ENCODE results near the gene ACTRT2. TPM values are rescaled to one million over a fixed set of nuclear protein-coding genes. Genes with fewer than 3 reads are reported as not detected.

Gene ACTRT2
- total RNA-seq, 1 donor from 2014 or later, result not detected

- intact Hi-C loops (cut with micrococcal nuclease), result no loop called here
- no peaks in the 10 kb centered on the region for H3K36me3 ChIP-seq
- peaks cover 71% of the 10 kb centered on the region for H3K27me3 ChIP-seq (ENCODE audit: low read depth)
- peaks cover 26% of the 10 kb centered on the region for H3K9me3 ChIP-seq (replicated peaks)
- no peak for DNase-seq
- TF ChIP-seq CTCF (IDR thresholded peaks at IDR 0.05; ENCODE audit: borderline replicate concordance), result no peak
- H3K4me1 ChIP-seq, result no peaks in the 10 kb centered on the region
- H3K27ac ChIP-seq (replicated peaks), result no peak overlapping the region
- H3K4me3 ChIP-seq, result no peak overlapping the region
Measured at GRCh38 chr1:3007298-3008147, 13.7 kb upstream of the ACTRT2 start.

- Histone ChIP-seq H3K4me3 (no peak overlapping the region), H3K27ac (replicated peaks) (no peak overlapping the region), H3K4me1 (no peaks in the 10 kb centered on the region), H3K27me3 (ENCODE audit: low read depth) (peaks cover 71% of the 10 kb centered on the region), H3K36me3 (no peaks in the 10 kb centered on the region), H3K9me3 (replicated peaks) (peaks cover 26% of the 10 kb centered on the region)
- no peak for TF ChIP-seq CTCF (IDR thresholded peaks at IDR 0.05; ENCODE audit: borderline replicate concordance)
- peak; percentile 5 for DNase-seq
- intact Hi-C loops (cut with micrococcal nuclease), result no loop called here
Measured at GRCh38 chr1:3009021-3009420, 12.2 kb upstream of the ACTRT2 start.

- Histone ChIP-seq H3K4me1 (no peaks in the 10 kb centered on the region), H3K36me3 (no peaks in the 10 kb centered on the region), H3K27ac (replicated peaks) (no peak overlapping the region), H3K9me3 (replicated peaks) (peaks cover 26% of the 10 kb centered on the region), H3K27me3 (ENCODE audit: low read depth) (peaks cover 71% of the 10 kb centered on the region), H3K4me3 (no peak overlapping the region)
- TF ChIP-seq CTCF (IDR thresholded peaks at IDR 0.05; ENCODE audit: borderline replicate concordance), result no peak
- no peak for DNase-seq
- intact Hi-C loops (cut with micrococcal nuclease), result no loop called here
Measured at GRCh38 chr1:3009556-3009955, 11.7 kb upstream of the ACTRT2 start.

GRCh38 chr1:3011127-3011526 is 10.1 kb upstream of the ACTRT2 start:
- peak; percentile 2 for DNase-seq
- intact Hi-C loops (cut with micrococcal nuclease), result loop anchor here (5.0 kb wide), 1 partner anchor 411 kb away; no protein-coding TSS in a partner anchor
- TF ChIP-seq CTCF (IDR thresholded peaks at IDR 0.05; ENCODE audit: borderline replicate concordance), result no peak
- Histone ChIP-seq H3K4me3 (no peak overlapping the region), H3K4me1 (no peaks in the 10 kb centered on the region), H3K27ac (replicated peaks) (no peak overlapping the region), H3K9me3 (replicated peaks) (peaks cover 26% of the 10 kb centered on the region), H3K36me3 (no peaks in the 10 kb centered on the region), H3K27me3 (ENCODE audit: low read depth) (peaks cover 74% of the 10 kb centered on the region)

GRCh38 chr1:3011631-3012455 is 9.4 kb upstream of the ACTRT2 start:
- Histone ChIP-seq H3K36me3 (no peaks in the 10 kb centered on the region), H3K9me3 (replicated peaks) (peaks cover 23% of the 10 kb centered on the region), H3K4me1 (no peaks in the 10 kb centered on the region), H3K4me3 (no peak overlapping the region), H3K27me3 (ENCODE audit: low read depth) (peaks cover 77% of the 10 kb centered on the region), H3K27ac (replicated peaks) (no peak overlapping the region)
- intact Hi-C loops (cut with micrococcal nuclease), result loop anchor here (5.0 kb wide), 1 partner anchor 410 kb away; no protein-coding TSS in a partner anchor
- DNase-seq, result peak; percentile 4
- no peak for TF ChIP-seq CTCF (IDR thresholded peaks at IDR 0.05; ENCODE audit: borderline replicate concordance)

All from left ventricle myocardium inferior (tissue), 1 donor.